ENCODE measurements around the gene CHKA. TPM values are rescaled to one million over a fixed set of nuclear protein-coding genes. Genes with fewer than 3 reads are reported as not detected.

Gene CHKA
- total RNA-seq, 2 experiments from 2014 or later, result 15.8 to 16.7 TPM

DNA sequence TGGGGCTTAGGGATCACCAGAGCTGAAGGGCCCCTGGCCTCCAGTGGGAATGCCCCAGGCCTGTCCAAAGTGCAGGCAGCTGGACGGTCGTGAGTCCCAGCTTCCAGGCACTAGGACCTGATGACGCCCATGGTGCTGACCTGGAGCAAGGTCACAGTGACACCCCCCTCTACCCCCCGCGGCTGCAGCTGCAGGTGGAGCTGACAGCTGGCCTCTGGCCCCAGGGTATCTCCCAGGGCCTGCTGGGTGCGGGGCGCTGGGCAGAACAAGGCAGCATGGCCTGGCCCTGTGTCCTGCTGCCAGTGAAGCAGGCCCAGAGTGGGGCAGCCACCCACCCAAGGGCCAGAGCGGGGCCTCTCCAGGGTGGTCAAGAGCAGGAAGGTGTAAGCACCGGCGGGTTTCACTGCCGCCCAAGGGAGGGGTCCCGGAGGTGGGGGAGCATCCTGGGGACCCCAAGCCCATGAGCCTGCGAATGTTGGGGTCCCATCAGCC is 82.9 kb downstream of the CHKA start:
- CTCF ChIA-PET, result interaction anchor here (0.7 to 1.2 kb wide), 2 partner anchors 167 to 171 kb away, joined by 3 to 5 read pairs; no protein-coding TSS in a partner anchor
- H3K9me3 Mint-ChIP-seq, result no peaks in the 10 kb centered on the region

GRCh38 chr11:68037411-68038225 is 83.6 kb downstream of the CHKA start:
- ATAC-seq (no peak), DNase-seq (no peak)
- CTCF ChIA-PET, result interaction anchor here (0.7 to 1.0 kb wide), 2 partner anchors 43 to 168 kb away, joined by 3 to 4 read pairs; no protein-coding TSS in a partner anchor
- intact Hi-C loops (cut with micrococcal nuclease), result no loop called here
- H3K4me3 Mint-ChIP-seq, result peak overlapping the region; percentile 8
- POLR2A ChIA-PET, result interaction anchor here (0.8 to 7.4 kb wide), 4 partner anchors 9 to 33 kb away, joined by 4 to 45 read pairs (median 6); partner anchors contain the start of gene UNC93B1
- H3K9me3 Mint-ChIP-seq, result no peaks in the 10 kb centered on the region
- TF ChIP-seq, protein P1, sequence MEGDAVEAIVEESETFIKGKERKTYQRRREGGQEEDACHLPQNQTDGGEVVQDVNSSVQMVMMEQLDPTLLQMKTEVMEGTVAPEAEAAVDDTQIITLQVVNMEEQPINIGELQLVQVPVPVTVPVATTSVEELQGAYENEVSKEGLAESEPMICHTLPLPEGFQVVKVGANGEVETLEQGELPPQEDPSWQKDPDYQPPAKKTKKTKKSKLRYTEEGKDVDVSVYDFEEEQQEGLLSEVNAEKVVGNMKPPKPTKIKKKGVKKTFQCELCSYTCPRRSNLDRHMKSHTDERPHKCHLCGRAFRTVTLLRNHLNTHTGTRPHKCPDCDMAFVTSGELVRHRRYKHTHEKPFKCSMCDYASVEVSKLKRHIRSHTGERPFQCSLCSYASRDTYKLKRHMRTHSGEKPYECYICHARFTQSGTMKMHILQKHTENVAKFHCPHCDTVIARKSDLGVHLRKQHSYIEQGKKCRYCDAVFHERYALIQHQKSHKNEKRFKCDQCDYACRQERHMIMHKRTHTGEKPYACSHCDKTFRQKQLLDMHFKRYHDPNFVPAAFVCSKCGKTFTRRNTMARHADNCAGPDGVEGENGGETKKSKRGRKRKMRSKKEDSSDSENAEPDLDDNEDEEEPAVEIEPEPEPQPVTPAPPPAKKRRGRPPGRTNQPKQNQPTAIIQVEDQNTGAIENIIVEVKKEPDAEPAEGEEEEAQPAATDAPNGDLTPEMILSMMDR (IDR thresholded peaks at IDR 0.05), result no peak
- H3K4me1 Mint-ChIP-seq (ENCODE audit: low read depth), result peaks cover 13% of the 10 kb centered on the region
- H3K27me3 Mint-ChIP-seq, result no peaks in the 10 kb centered on the region
- H3K27ac Mint-ChIP-seq, result peak overlapping the region; percentile 71
- H3K36me3 Mint-ChIP-seq (ENCODE audit: low read depth), result peaks cover 4% of the 10 kb centered on the region

More for the DNA sequence above, 82.9 kb downstream of the CHKA start:
- ATAC-seq (no peak), DNase-seq (no peak)
- intact Hi-C loops (cut with micrococcal nuclease), result no loop called here
- H3K27me3 Mint-ChIP-seq, result no peaks in the 10 kb centered on the region
- H3K36me3 Mint-ChIP-seq (ENCODE audit: low read depth), result peaks cover 4% of the 10 kb centered on the region
- peak overlapping the region; percentile 81 for H3K4me3 Mint-ChIP-seq
- peaks cover 13% of the 10 kb centered on the region for H3K4me1 Mint-ChIP-seq (ENCODE audit: low read depth)
- no peak overlapping the region for H3K27ac Mint-ChIP-seq
- POLR2A ChIA-PET, result interaction anchor here (1.6 to 7.4 kb wide), 3 partner anchors 11 to 34 kb away, joined by 5 to 45 read pairs (median 6); partner anchors contain the start of gene UNC93B1
- TF ChIP-seq, protein P1 (IDR thresholded peaks at IDR 0.05), result no peak

DNA sequence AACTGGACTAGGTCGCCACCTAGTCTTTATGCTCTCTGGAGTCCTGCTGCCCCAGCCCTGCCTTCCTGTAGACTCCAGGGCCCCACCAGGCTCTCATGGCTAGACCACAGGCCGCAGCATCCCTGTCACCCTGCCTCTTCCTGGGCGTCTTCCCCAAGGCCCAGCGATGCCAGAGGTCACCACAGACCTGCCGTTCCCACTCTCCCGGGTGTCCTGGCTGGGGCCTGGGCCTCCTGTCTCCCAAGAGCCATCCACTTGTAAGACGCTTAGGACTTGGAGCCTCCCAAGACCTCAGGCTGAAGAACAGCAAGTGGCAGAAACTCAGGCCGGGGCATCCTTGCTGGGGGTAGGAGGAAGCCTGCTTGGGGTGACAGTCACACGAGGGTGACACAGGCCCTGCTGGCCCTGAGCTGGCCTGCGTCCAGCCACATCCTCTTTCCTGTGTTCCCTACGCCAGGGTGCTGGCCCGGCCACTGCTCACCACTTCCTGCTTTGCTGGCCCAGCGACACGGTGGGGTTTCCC is 84.4 kb downstream of the CHKA start:
- CTCF ChIA-PET, result interaction anchor here (0.8 to 1.0 kb wide), 2 partner anchors 26 to 43 kb away, joined by 3 to 4 read pairs; partner anchors contain the start of gene ALDH3B1
- intact Hi-C loops (cut with micrococcal nuclease), result no loop called here

DNA sequence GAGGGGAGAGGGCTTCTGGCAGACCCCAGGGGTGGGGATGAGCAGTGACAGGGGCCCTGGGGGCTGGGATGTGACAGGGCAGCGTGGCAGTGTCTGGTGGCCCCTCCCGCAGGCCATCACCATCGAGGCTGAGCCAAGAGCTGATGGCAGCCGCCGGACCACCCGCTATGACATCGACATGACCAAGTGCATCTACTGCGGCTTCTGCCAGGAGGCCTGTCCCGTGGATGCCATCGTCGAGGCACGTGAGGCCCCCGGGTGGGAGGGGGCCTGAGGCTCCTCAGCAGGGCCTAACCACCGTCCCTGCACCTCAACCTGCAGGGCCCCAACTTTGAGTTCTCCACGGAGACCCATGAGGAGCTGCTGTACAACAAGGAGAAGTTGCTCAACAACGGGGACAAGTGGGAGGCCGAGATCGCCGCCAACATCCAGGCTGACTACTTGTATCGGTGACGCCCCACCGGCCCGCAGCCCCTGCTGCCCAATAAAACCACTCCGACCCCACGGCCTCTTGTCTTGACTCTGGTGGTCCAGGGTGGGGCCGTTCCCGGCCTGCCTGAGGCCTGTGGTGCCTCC is 85.0 kb downstream of the CHKA start:
- no peaks in the 10 kb centered on the region for H3K9me3 Mint-ChIP-seq
- H3K4me3 Mint-ChIP-seq, result no peak overlapping the region
- CTCF ChIA-PET, result interaction anchor here (0.8 to 1.1 kb wide), 2 partner anchors 26 to 82 kb away, joined by 3 read pairs; partner anchors contain the start of gene ALDH3B1
- TF ChIP-seq, protein P1 (IDR thresholded peaks at IDR 0.05), result no peak
- no peak for DNase-seq
- H3K27me3 Mint-ChIP-seq, result no peaks in the 10 kb centered on the region
- intact Hi-C loops (cut with micrococcal nuclease), result no loop called here
- H3K36me3 Mint-ChIP-seq (ENCODE audit: low read depth), result peaks cover 2% of the 10 kb centered on the region
- ATAC-seq, result no peak
- POLR2A ChIA-PET, result no interaction called here
- H3K27ac Mint-ChIP-seq, result peak overlapping the region; percentile 71
- H3K4me1 Mint-ChIP-seq (ENCODE audit: low read depth), result peaks cover 13% of the 10 kb centered on the region

More for the DNA sequence above, 84.4 kb downstream of the CHKA start:
- Mint-ChIP-seq H3K36me3 (ENCODE audit: low read depth) (peaks cover 2% of the 10 kb centered on the region), H3K9me3 (no peaks in the 10 kb centered on the region), H3K4me1 (ENCODE audit: low read depth) (peaks cover 12% of the 10 kb centered on the region), H3K4me3 (no peak overlapping the region), H3K27ac (peak overlapping the region; percentile 71), H3K27me3 (no peaks in the 10 kb centered on the region)
- TF ChIP-seq, protein P1 (IDR thresholded peaks at IDR 0.05), result no peak
- no peak for ATAC-seq
- peak; percentile 24 for DNase-seq
- POLR2A ChIA-PET, result interaction anchor here (0.8 to 7.4 kb wide), 4 partner anchors 8 to 32 kb away, joined by 4 to 45 read pairs (median 6); partner anchors contain the start of gene UNC93B1
